Naive thymus-derived CD4-positive, alpha-beta T cell (primary cell): ENCODE data around the gene CCSER1. TPM values are rescaled to one million over a fixed set of nuclear protein-coding genes. Genes with fewer than 3 reads are reported as not detected.

Experiments
- ATAC-seq: fragments of 150-1000 bp; cut with Tn5 transposase; 2 replicates; pipeline ENCODE4 v1.10.0; 2021; ENCODE audit warnings: mild to moderate bottlenecking, moderate library complexity
- CTCF ChIA-PET: fragments of 350-600 bp; sonication (Branson Sonifier 250); formaldehyde crosslinking; loops from one replicate; lab custom pipeline; 2021; ENCODE audit warnings: antibody characterized with exemption; lab: Charles Lee
- POLR2A ChIA-PET: fragments of 350-600 bp; sonication (Branson Sonifier 250); formaldehyde crosslinking; loops from one replicate; lab custom pipeline; 2021; ENCODE audit warnings: antibody characterized with exemption, inconsistent platforms; lab: Charles Lee
- DNase-seq, 9 donors: peaks; one replicate each; pipeline versions ENCODE4 v3.0.0 to v3.0.0-alpha.2; 2020 to 2022; ENCODE audit warnings: mixed read lengths in 1 of 9
- H3K27ac ChIP-seq: one replicate; pipeline ENCODE4 v1.7.0; 2013; ENCODE audit warnings: mild to moderate bottlenecking, low read depth, low read length, moderate library complexity
- H3K27me3 ChIP-seq, 2 donors: one replicate each; pipeline ENCODE4 v1.7.0; 2013; ENCODE audit warnings: low read length in 2 of 2, mild to moderate bottlenecking in 2 of 2, moderate library complexity in 2 of 2; ENCODE audit not compliant: control insufficient read depth in 2 of 2, insufficient read depth in 2 of 2
- H3K36me3 ChIP-seq, 3 experiments: 1 replicate in 2 of 3; 2 replicates in 1 of 3; pipeline ENCODE4 v1.7.0; 2013; ENCODE audit warnings: low read length in 3 of 3, mild to moderate bottlenecking in 3 of 3, moderate library complexity in 1 of 3; ENCODE audit not compliant: insufficient read depth in 3 of 3, control insufficient read depth in 2 of 3
- H3K4me1 ChIP-seq, 2 donors: one replicate each; pipeline ENCODE4 v1.7.0; 2013; ENCODE audit warnings: low read length in 2 of 2, mild to moderate bottlenecking in 2 of 2, moderate library complexity in 1 of 2; ENCODE audit not compliant: control insufficient read depth in 2 of 2, insufficient read depth in 2 of 2
- H3K4me3 ChIP-seq: 2 replicates; pipeline ENCODE4 v1.7.0; 2013; ENCODE audit warnings: mild to moderate bottlenecking, low read length
- H3K9me3 ChIP-seq, 3 experiments: 1 replicate in 2 of 3; 2 replicates in 1 of 3; pipeline ENCODE4 v1.7.0; 2013; ENCODE audit warnings: low read length in 3 of 3; ENCODE audit not compliant: control insufficient read depth in 2 of 3
- H3K27ac Mint-ChIP-seq, 9 donors: one replicate each; pipeline ENCODE4 v1.8.0; 2020 to 2022; ENCODE audit warnings: mixed read lengths in 9 of 9, mild to moderate bottlenecking in 8 of 9, moderate library complexity in 5 of 9, inconsistent platforms in 2 of 9
- H3K27me3 Mint-ChIP-seq, 5 donors: one replicate each; pipeline ENCODE4 v1.8.0; 2021 to 2022; ENCODE audit warnings: mixed read lengths in 5 of 5, mild to moderate bottlenecking in 1 of 5
- H3K36me3 Mint-ChIP-seq, 5 donors: one replicate each; pipeline ENCODE4 v1.8.0; 2020 to 2022; ENCODE audit warnings: mixed read lengths in 5 of 5, mild to moderate bottlenecking in 3 of 5, inconsistent platforms in 1 of 5
- H3K4me1 Mint-ChIP-seq, 7 donors: one replicate each; pipeline ENCODE4 v1.8.0; 2020 to 2022; ENCODE audit warnings: mixed read lengths in 7 of 7, mild to moderate bottlenecking in 3 of 7, inconsistent platforms in 1 of 7
- H3K4me3 Mint-ChIP-seq, 10 donors: one replicate each; pipeline ENCODE4 v1.8.0; 2020 to 2022; ENCODE audit warnings: mild to moderate bottlenecking in 10 of 10, mixed read lengths in 10 of 10, moderate library complexity in 6 of 10, inconsistent platforms in 2 of 10
- H3K9me3 Mint-ChIP-seq, 11 donors: one replicate each; pipeline ENCODE4 v1.8.0; 2020 to 2022; ENCODE audit warnings: mixed read lengths in 11 of 11, mild to moderate bottlenecking in 4 of 11, inconsistent platforms in 1 of 11, moderate library complexity in 1 of 11
- intact Hi-C, 2 donors: fragments of 100-400 bp; cut with micrococcal nuclease; formaldehyde crosslinking; loops; one replicate each; pipeline ENCODE4 v1.15.1; 2023
- polyA plus RNA-seq, 2 donors: library from polyadenylated mRNA; unstranded; fragments of 300-500 nt; fragmentation: Illumina TruSeq; gene quantifications; one replicate each; pipeline ENCODE4 v1.2.3, GENCODE V29; 2021
- total RNA-seq, 6 experiments: library from RNA in 5 of 6; stranded (reverse) in 5 of 6; gene quantifications; 1 replicate in 5 of 6; 2 replicates in 1 of 6; pipeline ENCODE4 v1.2.3 and lab custom pipeline; 2021 to 2026

CCSER1 gene
- total and polyA plus RNA-seq, 7 experiments from 2014 or later = 0.30 to 4.0 (median 1.4) TPM; not detected in 3

DNA sequence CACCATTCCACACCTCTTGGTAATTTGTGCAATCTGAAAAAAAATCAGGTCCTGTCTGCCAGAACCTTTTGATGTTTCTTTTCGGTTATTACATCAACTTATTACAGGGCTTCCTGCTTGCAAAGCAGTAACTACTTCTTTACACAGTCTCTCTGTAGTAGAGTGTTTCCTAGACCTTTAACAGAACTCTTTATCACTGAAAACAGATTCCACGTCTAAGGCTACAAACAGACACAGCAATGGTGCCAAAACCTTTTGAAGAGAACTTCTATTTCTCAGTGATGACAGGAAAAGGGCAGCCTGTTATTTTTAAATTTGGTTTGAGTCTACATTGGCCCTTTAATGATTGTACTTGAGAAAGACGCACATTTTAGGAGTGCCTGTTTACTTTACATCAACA is 1463.1 kb downstream of the CCSER1 start:
- DNase-seq (no peak), ATAC-seq (no peak)
- no peaks in the 10 kb centered on the region for H3K36me3 ChIP-seq
- Mint-ChIP-seq H3K27me3 (no peaks in the 10 kb centered on the region), H3K4me1 (no peaks in the 10 kb centered on the region), H3K9me3 (peaks cover 0 to 19% (median 2%) of the 10 kb centered on the region in 11 donors), H3K4me3 (no peak overlapping the region), H3K27ac (no peak overlapping the region), H3K36me3 (no peaks in the 10 kb centered on the region)
- CTCF ChIA-PET = no interaction called here
- no peaks in the 10 kb centered on the region for H3K9me3 ChIP-seq
- no peak overlapping the region for H3K27ac ChIP-seq
- no peak overlapping the region for H3K4me3 ChIP-seq
- POLR2A ChIA-PET = no interaction called here
- intact Hi-C loops = no loop called here
- no peaks in the 10 kb centered on the region for H3K4me1 ChIP-seq
- H3K27me3 ChIP-seq = no peaks in the 10 kb centered on the region

DNA sequence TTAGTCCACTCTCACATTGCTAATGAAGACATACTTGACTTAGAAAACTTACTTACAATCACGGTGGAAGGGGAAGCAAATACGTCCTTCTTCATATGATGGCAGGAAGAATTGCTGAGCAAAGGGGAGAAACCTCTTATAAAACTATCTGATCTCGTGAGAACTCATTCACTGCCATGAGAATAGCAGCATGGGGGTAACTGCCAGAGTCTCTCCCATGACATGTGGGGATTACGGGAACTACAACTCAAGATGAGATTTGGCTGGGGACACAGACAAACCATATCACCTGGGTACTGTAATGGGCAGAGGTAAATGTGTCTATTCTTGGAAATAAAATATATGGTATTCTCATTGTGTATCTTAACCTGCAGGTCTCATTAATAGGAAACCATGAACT is 1464.9 kb downstream of the CCSER1 start:
- no peak overlapping the region for H3K27ac ChIP-seq
- Mint-ChIP-seq H3K4me1 (no peaks in the 10 kb centered on the region), H3K36me3 (no peaks in the 10 kb centered on the region), H3K27me3 (no peaks in the 10 kb centered on the region), H3K9me3 (peaks cover 0 to 18% (median 0%) of the 10 kb centered on the region in 11 donors), H3K4me3 (no peak overlapping the region), H3K27ac (no peak overlapping the region)
- ATAC-seq = no peak
- H3K27me3 ChIP-seq = no peaks in the 10 kb centered on the region
- no peaks in the 10 kb centered on the region for H3K36me3 ChIP-seq
- CTCF ChIA-PET = no interaction called here
- H3K4me1 ChIP-seq = no peaks in the 10 kb centered on the region
- no peaks in the 10 kb centered on the region for H3K9me3 ChIP-seq
- DNase-seq = no peak
- POLR2A ChIA-PET = no interaction called here
- intact Hi-C loops = no loop called here
- no peak overlapping the region for H3K4me3 ChIP-seq

DNA sequence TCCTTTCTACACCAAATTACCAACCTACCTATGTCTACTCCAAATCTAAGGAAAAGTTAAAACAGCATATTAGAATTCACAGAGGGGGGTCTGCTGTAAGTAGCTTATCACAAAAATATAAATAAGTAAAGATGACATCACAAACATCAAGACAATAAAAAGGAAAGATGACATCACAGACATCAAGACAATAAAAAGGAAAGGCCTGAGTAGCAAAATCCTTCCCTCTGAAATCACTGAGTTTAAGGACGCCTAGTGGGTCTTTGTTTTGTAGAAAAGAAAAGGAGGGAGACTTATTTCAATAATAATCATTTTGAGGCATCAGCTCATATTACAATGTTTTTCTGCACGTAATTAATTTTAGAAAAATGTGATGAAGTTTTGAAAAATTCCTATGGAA is 1469.5 kb downstream of the CCSER1 start:
- CTCF ChIA-PET = no interaction called here
- Mint-ChIP-seq H3K4me3 (no peak overlapping the region), H3K36me3 (no peaks in the 10 kb centered on the region), H3K9me3 (peaks cover 0 to 14% (median 3%) of the 10 kb centered on the region in 11 donors), H3K27ac (no peak overlapping the region), H3K27me3 (no peaks in the 10 kb centered on the region), H3K4me1 (no peaks in the 10 kb centered on the region)
- Histone ChIP-seq H3K27me3 (no peaks in the 10 kb centered on the region), H3K4me3 (no peak overlapping the region), H3K27ac (no peak overlapping the region), H3K4me1 (no peaks in the 10 kb centered on the region), H3K36me3 (no peaks in the 10 kb centered on the region), H3K9me3 (no peaks in the 10 kb centered on the region)
- ATAC-seq = no peak
- intact Hi-C loops = no loop called here
- POLR2A ChIA-PET = no interaction called here
- DNase-seq = no peak

DNA sequence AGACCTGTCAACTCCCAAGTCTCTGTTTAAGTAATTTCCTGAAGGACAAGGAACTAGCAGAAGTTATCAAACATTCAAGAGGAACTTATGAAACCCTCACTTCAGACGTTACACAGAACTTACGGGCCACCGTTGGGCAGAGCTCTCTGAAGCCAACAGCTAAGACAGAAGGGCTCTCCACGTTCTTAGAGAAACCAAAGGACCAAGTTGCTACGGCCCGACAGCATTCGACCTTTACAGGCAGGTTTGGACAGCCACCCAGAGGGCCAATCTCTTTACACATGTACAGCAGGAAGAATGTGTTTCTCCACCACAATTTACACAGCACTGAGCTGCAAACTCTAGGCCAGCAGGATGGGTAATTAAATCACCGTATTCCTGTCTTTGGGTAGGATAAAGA is 1471.5 kb downstream of the CCSER1 start:
- intact Hi-C loops = no loop called here
- Histone ChIP-seq H3K9me3 (no peaks in the 10 kb centered on the region), H3K27ac (no peak overlapping the region), H3K36me3 (no peaks in the 10 kb centered on the region), H3K27me3 (no peaks in the 10 kb centered on the region), H3K4me1 (no peaks in the 10 kb centered on the region), H3K4me3 (no peak overlapping the region)
- ChIA-PET CTCF (no interaction called here), POLR2A (no interaction called here)
- Mint-ChIP-seq H3K4me3 (no peak overlapping the region), H3K27me3 (no peaks in the 10 kb centered on the region), H3K36me3 (no peaks in the 10 kb centered on the region), H3K9me3 (peaks cover 0 to 14% (median 3%) of the 10 kb centered on the region in 11 donors), H3K4me1 (no peaks in the 10 kb centered on the region), H3K27ac (no peak overlapping the region)
- ATAC-seq (no peak), DNase-seq (no peak)

DNA sequence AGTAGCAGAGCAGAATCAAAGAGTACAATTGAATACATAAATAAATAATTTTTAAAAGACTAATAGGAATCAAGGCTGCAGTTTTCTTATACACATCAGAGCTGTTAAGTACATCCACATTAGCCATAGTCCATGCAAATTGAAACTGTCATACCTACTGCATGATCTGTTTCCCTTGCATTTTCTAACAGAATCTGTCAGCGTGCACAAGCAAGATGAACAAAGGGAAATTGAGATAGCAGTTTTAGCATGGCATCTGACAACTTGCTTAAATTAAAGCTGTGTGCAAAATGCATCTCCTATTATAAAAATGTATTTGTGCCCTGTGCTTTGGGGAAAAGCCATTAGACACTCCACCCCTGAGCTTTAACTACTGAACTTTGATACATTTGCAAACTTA is 1473.1 kb downstream of the CCSER1 start:
- no peak for DNase-seq
- no peaks in the 10 kb centered on the region for H3K9me3 ChIP-seq
- H3K27me3 ChIP-seq = no peaks in the 10 kb centered on the region
- H3K4me1 Mint-ChIP-seq = no peaks in the 10 kb centered on the region
- no peak for ATAC-seq
- H3K36me3 ChIP-seq = no peaks in the 10 kb centered on the region
- no peaks in the 10 kb centered on the region for H3K36me3 Mint-ChIP-seq
- no peak overlapping the region for H3K4me3 Mint-ChIP-seq
- no peak overlapping the region for H3K27ac ChIP-seq
- H3K4me3 ChIP-seq = no peak overlapping the region
- intact Hi-C loops = no loop called here
- POLR2A ChIA-PET = no interaction called here
- H3K9me3 Mint-ChIP-seq = peaks cover 0 to 10% (median 0%) of the 10 kb centered on the region in 11 donors
- no peaks in the 10 kb centered on the region for H3K4me1 ChIP-seq
- no peak overlapping the region for H3K27ac Mint-ChIP-seq
- CTCF ChIA-PET = no interaction called here
- H3K27me3 Mint-ChIP-seq = no peaks in the 10 kb centered on the region

DNA sequence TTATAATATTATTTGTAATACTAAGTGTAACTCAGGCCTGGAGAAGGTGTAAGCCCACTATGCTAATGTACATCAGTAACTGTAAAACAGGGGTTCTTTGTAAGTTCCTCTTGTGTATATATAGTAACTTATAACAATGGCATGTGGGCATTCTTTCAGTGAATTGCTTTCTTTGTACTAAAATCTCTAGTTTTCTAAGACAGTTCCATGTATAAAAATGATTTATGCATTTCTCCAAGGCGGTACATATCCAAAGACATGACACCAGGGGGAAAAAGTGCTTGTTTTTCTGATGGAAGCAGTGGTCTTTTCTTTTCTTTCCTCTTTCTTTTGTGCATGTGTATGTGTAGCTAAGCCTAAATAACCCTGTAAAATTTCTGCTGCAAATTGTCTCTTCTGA is 1474.2 kb downstream of the CCSER1 start:
- intact Hi-C loops = no loop called here
- no peak for ATAC-seq
- H3K9me3 Mint-ChIP-seq = peaks cover 0 to 7% (median 0%) of the 10 kb centered on the region in 11 donors
- no peak for DNase-seq
- H3K27me3 Mint-ChIP-seq = no peaks in the 10 kb centered on the region
- no peaks in the 10 kb centered on the region for H3K9me3 ChIP-seq
- no peaks in the 10 kb centered on the region for H3K36me3 Mint-ChIP-seq
- ChIA-PET CTCF (no interaction called here), POLR2A (no interaction called here)
- H3K4me1 Mint-ChIP-seq = no peaks in the 10 kb centered on the region
- no peak overlapping the region for H3K4me3 Mint-ChIP-seq
- H3K36me3 ChIP-seq = no peaks in the 10 kb centered on the region
- no peaks in the 10 kb centered on the region for H3K4me1 ChIP-seq
- no peak overlapping the region for H3K4me3 ChIP-seq
- H3K27ac ChIP-seq = no peak overlapping the region
- no peak overlapping the region for H3K27ac Mint-ChIP-seq
- no peaks in the 10 kb centered on the region for H3K27me3 ChIP-seq

DNA sequence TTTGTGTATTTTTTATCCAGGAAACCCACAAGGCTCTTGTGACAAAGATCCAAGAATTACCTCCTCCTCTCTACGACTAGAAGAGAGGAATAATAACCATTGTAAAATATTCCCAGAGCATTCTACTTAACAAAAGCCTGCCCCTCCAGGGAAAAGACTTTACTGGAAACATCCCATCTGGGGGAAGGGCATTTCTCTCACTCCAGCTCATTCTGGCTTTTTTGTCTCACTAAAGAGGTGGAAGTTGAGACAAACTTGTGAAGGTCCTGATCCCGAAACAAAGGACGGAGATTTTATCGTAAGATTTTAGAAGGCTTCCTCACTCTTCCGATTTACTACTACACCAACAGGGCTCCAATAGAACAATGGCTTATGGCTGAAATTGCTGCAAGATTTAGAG is 1484.6 kb downstream of the CCSER1 start:
- Mint-ChIP-seq H3K4me1 (no peaks in the 10 kb centered on the region), H3K27me3 (no peaks in the 10 kb centered on the region), H3K4me3 (no peak overlapping the region), H3K27ac (no peak overlapping the region), H3K9me3 (peaks cover 0 to 25% (median 6%) of the 10 kb centered on the region in 11 donors), H3K36me3 (no peaks in the 10 kb centered on the region)
- Histone ChIP-seq H3K4me3 (no peak overlapping the region), H3K9me3 (no peaks in the 10 kb centered on the region), H3K27me3 (no peaks in the 10 kb centered on the region), H3K27ac (no peak overlapping the region), H3K36me3 (no peaks in the 10 kb centered on the region), H3K4me1 (no peaks in the 10 kb centered on the region)
- intact Hi-C loops = no loop called here
- POLR2A ChIA-PET = no interaction called here
- ATAC-seq (no peak), DNase-seq (no peak)
- CTCF ChIA-PET = no interaction called here
